HG03196 (cell line): ENCODE data around the gene WLS.
"Not testable (repeated sequence)": the region's sequence is repeated elsewhere in the genome, so short reads cannot be mapped to it uniquely, and the experiment has no call there.

Experiments used
- ATAC-seq: cut with Tn5 transposase; IDR thresholded peaks from one replicate; pipeline ENCODE4 v1.9.1; 2021; ENCODE audit not compliant: unreplicated experiment

Gene WLS

DNA sequence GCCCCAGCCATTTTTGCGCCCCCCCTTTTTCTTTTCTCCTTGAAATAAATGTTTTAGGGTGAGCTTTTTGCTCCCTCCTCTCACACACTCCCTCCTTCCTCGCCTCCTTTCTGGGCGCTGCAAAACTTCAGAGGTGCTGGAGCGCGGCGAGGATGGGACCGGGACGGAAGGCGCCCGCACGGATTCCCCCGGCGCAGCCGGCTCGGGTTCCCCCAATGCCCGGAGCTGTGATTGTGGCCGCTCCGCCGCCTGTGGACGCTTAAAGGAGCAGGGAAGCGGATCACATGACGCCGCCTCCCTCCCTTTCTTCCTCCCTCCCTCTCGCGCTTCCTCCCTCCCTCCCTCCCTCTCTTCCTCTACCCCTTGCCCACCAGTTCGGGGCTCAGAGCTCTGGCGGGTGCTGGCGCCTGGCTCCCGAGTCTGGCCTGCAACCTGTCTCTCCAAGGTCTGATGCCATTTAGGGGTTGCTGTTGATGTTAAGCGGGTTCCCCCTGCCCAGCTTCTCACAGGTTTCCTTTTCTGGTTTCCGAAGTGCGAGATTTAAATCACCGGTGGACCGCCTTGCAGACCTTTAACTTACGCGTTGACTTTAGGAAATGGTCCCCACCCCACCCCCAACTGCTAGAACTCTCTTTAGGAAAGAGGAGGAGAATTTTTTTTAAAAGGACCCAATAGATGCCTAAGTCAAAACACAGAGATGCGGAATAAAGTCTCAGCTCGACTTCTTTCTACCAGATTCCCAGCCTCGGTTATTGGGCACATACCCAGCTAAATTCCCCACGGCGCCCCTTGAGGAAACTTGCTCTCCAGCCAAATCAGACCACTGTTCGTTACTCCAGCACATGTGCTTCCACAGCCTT lies at the start of gene WLS:
Gene WLS (minus strand): TSS at position 235 of the 860 bp plus-strand sequence. CDS start 224 bp downstream, at position 11.
- ATAC-seq = no peak

DNA sequence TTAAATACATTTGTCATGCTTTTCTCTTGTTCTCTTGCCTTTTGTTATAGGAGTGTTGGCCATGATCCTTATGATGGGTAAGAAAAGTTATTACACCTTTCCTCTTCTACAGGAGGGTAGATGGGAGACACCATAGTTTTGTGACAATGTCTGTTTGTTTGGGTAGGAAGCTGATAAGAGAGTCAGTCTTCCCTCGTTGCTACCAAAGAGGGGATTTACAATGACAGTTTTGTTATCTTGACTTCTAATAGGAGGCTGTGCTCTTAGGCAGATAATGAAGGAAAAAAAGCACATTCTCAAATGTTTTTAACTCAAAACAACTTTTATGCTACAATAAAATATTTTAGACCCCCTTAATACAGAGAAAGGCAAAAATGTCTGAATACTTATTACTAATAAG lies 48.0 kb upstream of the WLS start:
- no peak for ATAC-seq

DNA sequence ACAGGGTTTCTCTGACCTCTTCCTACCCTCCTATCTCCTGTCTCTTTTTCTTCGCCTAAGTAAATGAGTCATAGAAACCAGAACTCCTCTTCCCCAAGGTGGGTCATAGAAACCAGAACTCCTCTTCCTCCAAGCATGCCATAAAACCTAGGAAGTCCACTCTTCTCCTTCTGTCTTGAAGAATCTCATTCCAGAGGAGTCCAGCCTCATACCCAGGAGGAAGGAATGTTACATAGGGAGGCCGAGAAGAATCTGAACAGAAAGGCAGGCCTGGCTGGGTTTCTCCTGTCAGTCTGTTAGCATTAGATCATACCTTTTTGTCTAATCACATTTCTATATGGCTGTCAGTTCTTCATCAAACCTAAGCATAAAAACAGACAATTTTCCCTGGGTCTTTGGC lies 47.5 kb upstream of the WLS start:
- no peak for ATAC-seq

DNA sequence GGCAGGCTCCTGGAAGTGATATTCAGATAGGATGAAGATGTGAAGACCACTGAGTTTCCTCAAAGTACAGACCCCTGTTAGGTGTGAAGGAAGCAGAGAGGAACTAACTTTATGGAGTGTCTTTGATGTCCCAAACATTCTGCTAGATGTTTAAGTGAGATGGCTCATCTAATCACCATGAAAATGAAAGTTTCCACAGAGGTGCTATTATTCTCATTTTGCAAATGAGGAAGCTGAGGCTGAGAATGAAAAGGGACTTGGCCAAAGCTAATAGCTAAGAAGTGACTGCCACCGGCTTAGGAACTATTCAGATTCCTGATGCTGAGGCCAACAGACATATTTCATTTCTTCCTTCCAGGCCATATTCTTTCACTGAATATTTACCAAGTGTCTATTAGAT lies 45.9 kb upstream of the WLS start:
- ATAC-seq = no peak

DNA sequence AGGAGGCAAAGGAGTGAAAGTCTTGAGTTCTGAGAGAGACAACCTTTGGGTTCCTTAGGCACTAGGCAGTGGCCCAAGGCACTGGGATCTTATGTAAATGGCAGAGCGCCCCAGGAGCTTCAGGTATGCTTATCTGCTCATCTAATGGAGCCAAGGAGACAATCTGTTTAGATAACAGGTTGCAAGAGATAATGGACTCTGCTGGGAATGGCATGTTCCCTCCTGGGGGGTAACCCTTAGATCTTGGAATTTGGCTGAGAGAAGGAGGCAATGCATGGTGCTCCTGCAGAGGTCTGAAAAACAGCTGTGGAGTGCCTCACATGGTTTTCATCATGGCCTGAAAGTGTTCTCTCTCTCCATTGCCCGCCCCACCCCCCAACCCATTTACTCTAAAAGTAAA lies 44.1 kb upstream of the WLS start:
- ATAC-seq = no peak

DNA sequence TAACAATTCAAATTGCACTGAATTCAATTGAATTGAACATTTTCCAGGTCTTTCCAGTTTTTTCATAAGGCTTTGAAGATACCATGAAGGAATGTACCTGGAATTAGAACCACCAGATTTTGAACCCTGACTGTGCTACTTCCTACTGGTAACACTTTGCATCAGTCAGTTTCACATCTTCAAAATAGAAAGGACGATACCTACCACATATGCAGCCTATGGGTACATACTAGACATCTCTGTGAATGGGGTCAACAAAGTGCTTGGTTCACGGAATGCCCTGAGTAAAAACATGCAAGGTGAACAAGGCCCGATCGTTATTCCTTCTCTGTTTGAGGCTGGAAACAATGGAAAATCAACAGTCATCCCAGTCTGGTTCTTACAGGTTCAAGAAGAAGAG lies 41.2 kb upstream of the WLS start:
- ATAC-seq = no peak

DNA sequence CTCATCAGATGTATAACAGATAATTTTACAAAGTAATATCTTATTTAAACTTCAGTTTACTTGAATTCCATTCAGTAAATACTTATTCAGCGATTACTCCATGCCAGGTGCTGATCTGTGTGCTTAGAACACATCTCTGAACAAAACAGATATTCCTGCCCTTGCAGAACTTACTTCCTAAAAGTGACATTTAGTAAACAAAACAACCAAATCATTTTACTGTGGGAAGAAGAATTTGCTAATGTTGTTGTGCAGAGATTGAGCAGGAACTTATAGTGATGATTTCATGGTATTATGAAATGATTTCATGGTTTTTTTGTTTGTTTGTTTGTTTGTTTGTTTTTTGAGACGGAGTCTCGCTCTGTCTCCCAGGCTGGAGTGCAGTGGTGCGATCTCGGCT lies 39.3 kb upstream of the WLS start:
- ATAC-seq = no peak

DNA sequence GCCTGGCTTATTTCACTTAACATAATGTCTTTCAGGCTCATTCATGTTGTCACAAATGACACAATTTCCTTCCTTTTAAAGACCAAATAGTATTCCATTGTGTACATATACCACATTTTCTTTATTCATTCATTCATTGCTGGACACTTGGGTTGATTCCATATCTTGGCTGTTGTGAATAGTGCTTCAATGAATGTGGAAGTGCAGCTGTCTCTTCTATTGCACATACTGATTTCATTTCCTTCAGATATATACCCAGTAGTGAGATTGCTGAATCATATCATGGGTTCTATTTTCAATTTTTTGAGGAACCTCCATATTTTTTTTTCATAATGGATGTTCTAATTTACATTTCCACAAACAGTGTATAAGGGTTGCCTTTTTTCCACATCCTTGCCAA lies 38.6 kb upstream of the WLS start:
- no peak for ATAC-seq

DNA sequence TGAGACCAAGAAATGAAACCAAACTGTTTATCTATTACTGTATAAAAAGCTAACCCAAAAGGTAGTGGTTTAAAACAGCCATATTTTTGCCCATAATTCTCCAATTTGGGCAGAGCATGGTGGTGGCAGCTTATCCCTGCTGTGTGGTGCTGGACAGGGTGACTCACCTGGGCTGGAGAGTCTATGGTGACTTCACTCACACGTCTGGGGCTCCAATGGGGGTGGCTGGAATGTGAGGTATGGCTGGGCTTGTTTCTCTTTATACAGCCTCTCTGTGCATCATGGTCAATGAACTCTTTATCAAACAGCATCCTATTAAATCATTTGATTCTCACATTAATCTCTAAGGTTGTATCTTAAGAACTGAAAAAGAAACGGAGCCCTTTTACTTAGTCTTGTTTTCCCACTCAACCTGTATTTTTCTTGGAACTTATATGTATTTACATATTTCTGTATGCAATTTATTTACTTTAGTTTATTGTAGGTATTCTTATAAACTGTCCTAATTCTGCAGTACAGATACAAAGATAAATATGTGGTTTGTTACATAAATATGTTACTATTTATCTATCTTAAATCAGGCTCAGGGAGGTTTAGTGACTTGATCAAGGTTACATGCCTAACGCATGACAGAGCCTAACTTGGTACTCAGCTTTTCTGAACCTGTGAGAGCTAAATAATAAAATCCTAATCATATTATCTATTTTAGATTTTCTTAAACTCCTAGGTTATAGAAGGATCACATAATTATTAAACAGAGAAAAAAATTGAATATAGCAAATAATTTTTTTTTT lies 37.5 kb upstream of the WLS start:
- no peak for ATAC-seq

DNA sequence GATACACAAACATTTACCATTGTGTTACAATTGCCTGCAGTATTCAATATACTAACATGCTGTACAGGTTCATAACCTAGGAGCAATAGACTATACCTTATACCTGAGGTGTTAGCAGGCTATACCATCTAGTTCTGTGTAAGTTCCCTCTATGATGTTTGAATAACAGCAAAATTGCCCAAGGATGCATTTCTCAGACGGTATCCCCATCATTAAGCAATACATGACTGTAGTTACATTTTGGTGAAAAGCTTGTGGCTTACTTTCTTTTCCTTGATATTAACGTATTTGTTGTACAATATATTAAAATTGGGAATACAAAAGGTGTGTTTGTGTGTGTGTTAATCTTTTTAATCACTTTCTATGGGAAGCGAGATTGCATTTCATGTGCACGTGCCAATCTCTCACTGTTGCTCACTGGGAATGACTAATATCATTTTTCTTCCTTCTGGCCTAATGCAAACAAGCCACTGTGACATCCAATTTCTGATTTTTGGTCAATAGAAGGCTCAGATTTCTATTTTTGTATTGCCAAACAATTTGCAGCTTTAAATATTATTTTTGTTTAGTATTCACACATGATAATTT lies 36.7 kb upstream of the WLS start:
- no peak for ATAC-seq

DNA sequence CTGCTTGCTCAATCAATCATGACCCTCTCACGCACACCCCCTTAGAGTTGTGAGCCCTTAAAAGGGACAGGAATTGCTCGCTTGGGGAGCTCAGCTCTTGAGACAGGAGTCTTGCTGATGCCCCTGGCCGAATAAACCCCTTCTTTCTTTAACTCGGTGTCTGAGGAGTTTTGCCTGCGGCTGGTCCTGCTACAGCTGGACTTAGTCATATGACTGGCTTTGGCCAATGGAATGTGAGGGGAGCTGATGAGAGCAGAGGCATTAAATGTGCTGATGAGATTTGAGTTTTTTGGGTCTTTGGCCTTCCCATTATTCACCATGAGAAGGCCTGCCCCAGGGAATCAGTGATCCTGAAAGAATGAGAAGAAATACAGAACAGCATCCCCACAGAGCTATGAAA lies 24.5 kb upstream of the WLS start:
- not testable (repeated sequence) for ATAC-seq

DNA sequence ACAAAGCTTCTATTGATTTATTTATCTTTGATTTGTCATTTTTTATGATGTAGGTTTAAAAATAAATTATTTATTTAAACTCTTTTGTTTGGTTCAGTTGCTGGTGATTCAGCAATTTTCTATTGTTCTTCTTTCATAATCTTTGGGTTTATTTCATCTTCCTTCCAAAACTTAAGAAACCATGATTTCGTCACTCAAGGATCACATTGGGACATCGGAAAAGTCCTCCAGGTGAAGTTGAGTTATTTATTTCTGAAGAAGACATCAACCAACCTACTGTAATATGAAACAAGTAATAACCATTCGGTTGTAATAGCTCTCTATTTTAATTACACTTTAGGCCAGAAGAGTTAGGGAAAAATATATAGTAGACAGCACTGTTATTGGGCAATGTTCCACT lies 23.0 kb upstream of the WLS start:
- no peak for ATAC-seq

DNA sequence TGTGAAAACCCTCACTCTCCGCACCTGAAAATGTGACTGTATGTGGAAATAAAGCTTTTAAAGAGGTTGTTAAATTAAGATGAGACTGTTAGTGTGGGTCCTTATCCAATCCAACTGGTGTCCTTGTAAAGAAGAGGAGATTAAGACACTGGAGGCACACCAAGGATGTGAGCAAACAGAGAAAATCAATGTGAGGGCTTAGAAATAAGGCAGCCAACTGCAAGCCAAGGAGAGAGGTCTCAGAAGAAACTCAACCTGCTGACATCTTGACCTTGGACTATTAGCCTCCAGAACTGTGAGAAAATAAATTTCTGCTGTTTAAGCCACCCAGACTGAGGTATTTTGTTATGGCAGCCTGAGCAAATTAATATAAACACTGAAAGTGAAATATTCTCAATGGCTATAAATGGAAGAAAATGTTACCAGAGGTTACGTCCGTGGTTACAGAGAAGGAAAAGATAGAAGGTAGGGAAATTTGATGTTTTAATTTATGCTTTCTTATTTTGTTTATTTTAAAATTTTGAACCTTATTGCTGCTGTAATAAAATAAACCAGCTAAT lies 22.4 kb upstream of the WLS start:
- no peak for ATAC-seq

DNA sequence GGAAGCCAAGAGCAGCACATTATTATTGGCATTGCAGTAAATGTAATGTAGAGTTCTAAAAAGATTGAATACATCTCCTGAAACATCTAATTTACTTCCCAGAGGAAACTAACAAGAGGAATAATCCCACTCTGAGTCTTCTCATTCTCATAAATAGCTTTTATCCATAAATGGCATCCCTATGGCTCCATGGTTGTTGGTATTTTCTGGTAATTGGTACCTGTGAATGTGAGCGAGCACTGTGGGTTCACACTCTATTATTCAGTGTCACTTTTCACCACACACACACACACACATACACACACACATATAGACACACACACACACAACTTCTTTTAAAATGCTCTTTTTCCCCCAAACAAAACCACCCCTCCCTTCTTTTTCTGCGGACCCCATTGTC lies 4.7 kb upstream of the WLS start:
- no peak for ATAC-seq

DNA sequence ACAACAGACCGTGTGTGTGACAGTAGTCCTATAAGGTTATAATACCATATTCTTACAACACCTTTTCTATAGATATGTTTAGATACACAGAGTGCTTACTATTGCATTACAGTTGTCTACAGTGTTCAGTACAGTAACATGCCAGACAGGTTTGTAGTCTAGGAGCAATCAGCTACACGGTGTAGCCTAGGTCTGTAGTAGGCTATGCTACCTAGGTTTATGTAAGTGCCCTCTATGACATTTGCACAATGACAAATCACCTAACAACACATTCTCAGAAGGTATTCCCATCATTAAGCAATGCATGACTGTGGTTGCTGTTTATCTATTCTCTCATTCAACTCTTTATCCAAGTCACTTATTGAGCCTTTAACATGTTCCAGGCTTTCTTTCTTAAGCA lies 1.8 kb upstream of the WLS start:
- no peak for ATAC-seq

DNA sequence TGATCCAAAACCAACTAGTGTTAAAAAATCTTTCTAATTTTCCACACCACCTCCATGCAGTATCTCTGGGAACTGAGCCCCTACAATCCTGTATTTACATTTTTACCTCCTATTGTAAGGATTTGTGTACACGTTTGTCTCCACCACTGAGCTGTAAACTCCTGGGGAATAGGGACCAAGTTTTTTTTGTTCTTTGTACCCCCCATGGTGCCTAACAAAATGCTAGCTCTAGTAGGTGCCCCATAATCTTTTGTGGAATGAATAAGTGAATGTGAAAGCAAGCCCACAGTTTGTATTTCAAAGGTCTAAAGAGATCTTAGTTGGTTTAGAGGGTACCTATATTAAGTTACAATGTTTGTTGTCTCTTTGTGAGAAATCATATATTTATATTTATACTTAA lies 879 bp upstream of the WLS start:
- no peak for ATAC-seq

DNA sequence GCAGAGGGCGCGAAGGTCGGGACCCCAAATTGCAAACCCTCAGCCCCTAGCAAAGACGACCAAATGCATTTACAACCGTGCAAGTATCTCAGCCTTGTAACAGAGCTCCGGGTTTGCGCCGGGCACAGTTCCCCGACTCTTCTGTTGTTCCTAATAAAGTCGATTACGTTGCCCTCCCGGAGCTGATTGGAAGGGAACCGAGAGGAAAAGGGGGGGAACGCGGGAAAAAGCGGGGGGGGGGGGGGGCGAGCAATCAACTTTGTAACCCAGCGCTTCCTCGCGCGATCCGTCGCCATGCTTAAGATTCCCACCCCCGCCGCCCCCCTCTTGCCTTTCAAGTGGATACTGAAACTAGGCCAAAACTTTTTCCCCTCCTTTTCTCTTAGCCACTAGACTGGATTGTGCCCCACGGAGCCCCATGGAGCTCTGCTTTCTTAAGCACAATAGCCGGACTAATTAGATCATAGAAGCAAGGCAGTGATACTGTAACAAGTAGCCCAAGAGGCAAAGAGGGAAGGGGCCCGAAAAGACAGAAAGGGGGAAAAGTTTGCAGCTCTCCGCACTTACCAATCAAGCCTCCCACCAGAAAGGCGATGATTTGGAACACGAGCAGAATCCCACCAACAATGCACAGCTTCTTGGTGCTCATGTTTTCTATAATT lies 565 bp downstream of the WLS start:
- no peak for ATAC-seq

DNA sequence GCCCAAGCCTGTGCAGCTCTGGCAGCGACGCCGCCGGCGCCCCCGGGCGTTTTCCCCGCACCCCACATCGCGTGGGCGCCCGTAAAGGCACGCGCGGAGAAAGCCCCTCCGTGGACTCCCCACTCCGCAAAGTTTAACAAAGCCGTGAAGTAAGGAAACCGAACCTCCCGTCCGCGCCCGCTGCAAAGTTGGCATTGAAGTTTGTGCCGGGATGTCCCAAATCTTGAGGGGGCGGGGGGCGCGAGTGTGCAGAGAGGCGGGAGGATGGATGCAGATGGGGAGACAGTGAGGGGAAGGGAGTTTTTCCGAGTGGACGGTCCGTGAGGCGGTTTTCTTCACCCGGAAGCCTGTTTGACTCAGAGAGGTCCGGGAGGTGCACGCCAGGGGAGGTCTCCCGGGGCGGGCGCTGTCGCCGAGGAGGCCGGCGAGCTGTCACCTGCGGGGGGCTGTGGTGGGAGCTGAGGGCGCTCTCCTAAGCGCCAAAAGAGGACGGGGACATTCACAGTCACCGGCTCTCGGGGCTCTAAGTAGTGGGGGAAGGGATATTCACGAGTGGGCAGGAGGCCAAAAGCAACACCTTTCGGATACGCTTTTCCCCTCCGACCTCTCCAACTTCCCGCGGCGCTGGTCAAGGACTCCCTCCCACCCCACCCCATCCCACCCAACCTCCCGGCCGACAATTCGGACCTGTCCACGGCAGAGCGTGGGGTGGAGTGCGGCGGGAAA lies 1.3 kb downstream of the WLS start:
- ATAC-seq = no peak

DNA sequence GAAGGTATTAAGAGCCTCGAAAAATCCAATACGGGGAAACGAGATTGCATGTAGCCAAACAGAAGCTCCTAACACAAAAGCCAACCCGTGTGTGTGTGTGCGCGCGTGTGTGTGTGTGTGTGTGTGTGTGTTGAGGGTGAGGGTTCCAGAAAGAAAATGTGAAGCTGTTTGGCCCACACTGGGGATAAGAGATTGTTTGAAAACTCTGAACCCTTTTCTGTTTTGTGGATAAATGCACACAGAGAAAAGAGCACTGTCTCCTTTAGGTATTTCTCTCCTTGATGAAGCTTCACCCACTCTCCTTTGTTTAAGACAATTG lies 1.9 kb downstream of the WLS start:
- no peak for ATAC-seq

DNA sequence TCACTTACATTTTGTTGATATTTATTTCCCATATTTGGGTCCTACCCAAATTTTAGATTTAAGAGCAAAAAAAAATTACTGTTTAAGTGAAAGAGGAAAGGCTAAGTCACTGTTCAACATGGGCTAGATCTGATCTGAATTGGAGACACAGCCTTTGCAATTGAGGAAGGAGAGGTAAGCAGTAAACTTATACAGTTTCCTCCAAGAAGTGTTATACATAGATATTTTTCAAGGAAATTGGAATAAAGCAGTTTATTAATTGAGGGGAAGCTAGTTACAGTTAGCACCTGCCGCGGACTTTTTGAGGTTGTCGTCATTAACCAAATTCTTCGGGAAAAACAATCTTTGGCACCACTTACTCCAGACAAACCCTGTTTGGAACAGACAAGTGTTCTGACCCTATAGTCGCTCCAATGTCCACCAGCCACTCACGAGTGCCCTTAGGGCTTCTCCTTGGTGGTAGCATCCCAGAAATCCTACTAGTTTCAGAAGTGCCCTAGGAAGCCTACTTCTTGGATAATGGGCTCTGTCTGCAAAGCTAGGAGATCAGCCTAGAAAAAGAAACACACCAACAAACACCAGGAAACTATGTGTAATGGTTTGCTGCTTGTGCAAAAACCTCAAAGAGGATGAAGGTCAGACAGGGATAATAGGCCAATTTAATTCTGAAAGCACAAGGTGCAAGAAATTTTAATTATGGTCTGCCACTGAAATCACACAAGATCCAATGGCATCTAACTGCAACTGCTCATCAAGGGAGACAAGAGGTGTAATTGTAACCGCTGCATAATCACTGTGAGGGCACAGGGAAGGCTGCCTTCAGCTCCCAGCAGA lies 2.5 kb downstream of the WLS start:
- no peak for ATAC-seq
